Liver (tissue), 9 donors: ENCODE results near the gene MPC2. TPM values are rescaled to one million over a fixed set of nuclear protein-coding genes. Genes with fewer than 3 reads are reported as not detected.

Source experiments
- DNase-seq: peaks from one replicate; pipeline ENCODE4 v3.0.0-alpha.2; 2017; ENCODE audit warnings: low spot score
- H3K27ac ChIP-seq, 2 donors: one replicate each; pipeline ENCODE4 v1.7.0; 2013; ENCODE audit warnings: inconsistent platforms in 2 of 2, low read length in 2 of 2, control low read depth in 1 of 2, low read depth in 1 of 2, mild to moderate bottlenecking in 1 of 2
- H3K27me3 ChIP-seq, 4 donors: one replicate each; pipeline versions ENCODE4 v1.6.1 to v1.7.0; 2013; ENCODE audit warnings: low read length in 3 of 4, inconsistent platforms in 1 of 4, mild to moderate bottlenecking in 1 of 4, moderate library complexity in 1 of 4; ENCODE audit not compliant: control insufficient read depth in 4 of 4, insufficient read depth in 4 of 4
- H3K36me3 ChIP-seq, 4 donors: one replicate each; pipeline versions ENCODE4 v1.6.1 to v1.7.0; 2013; ENCODE audit warnings: low read length in 3 of 4, mild to moderate bottlenecking in 3 of 4, low read depth in 1 of 4, moderate library complexity in 1 of 4; ENCODE audit not compliant: control insufficient read depth in 4 of 4, insufficient read depth in 3 of 4
- H3K4me1 ChIP-seq, 4 donors: one replicate each; pipeline versions ENCODE4 v1.6.1 to v1.7.0; 2013; ENCODE audit warnings: low read length in 3 of 4, mild to moderate bottlenecking in 3 of 4, moderate library complexity in 1 of 4; ENCODE audit not compliant: control insufficient read depth in 4 of 4, insufficient read depth in 4 of 4
- H3K4me3 ChIP-seq, 3 donors: one replicate each; pipeline versions ENCODE4 v1.6.1 to v1.7.0; 2013; ENCODE audit warnings: low read length in 3 of 3, control low read depth in 1 of 3, low read depth in 1 of 3, mild to moderate bottlenecking in 1 of 3
- H3K9ac ChIP-seq, 2 donors: one replicate each; pipeline ENCODE4 v1.7.0; 2013; ENCODE audit warnings: low read length in 2 of 2, mild to moderate bottlenecking in 2 of 2, moderate library complexity in 2 of 2, control low read depth in 1 of 2, low read depth in 1 of 2
- H3K9me3 ChIP-seq, 4 donors: one replicate each; pipeline versions ENCODE4 v1.6.1 to v1.7.0; 2013; ENCODE audit warnings: low read length in 3 of 4; ENCODE audit not compliant: control insufficient read depth in 4 of 4
- ATF3 ChIP-seq: IDR thresholded peaks from 2 replicates; pipeline ENCODE4 v1.6.1; 2016; ENCODE audit warnings: antibody characterized with exemption
- CTCF ChIP-seq: fragments of 150-350 bp; IDR thresholded peaks from 2 replicates; pipeline ENCODE4 v1.5.1; 2017; ENCODE audit warnings: improper control_type of control experiment, low read depth, low read length; ENCODE audit not compliant: missing input control
- EGR1 ChIP-seq, 2 donors: IDR thresholded peaks; 2 replicates each; pipeline ENCODE4 v1.6.1; 2016 to 2018; ENCODE audit warnings: antibody characterized with exemption in 2 of 2, low read depth in 2 of 2
- FOXA2 ChIP-seq: IDR thresholded peaks from 2 replicates; pipeline ENCODE4 v1.6.1; 2016; ENCODE audit warnings: antibody characterized with exemption
- GABPA ChIP-seq, 2 donors: IDR thresholded peaks in 1 of 2; conservative IDR thresholded peaks in 1 of 2; 2 replicates each; pipeline ENCODE4 v1.6.1; 2016; ENCODE audit warnings: antibody characterized with exemption in 2 of 2, mild to moderate bottlenecking in 1 of 2, moderate library complexity in 1 of 2
- HNF4A ChIP-seq, 2 donors: conservative IDR thresholded peaks; 2 replicates each; pipeline ENCODE4 v1.6.1; 2016; ENCODE audit warnings: antibody characterized with exemption in 2 of 2, mild to moderate bottlenecking in 2 of 2
- HNF4G ChIP-seq: IDR thresholded peaks from 2 replicates; pipeline ENCODE4 v1.6.1; 2016; ENCODE audit warnings: antibody characterized with exemption
- JUND ChIP-seq, 2 donors: IDR thresholded peaks; 2 replicates each; pipeline ENCODE4 v1.6.1; 2016; ENCODE audit warnings: antibody characterized with exemption in 2 of 2
- MAX ChIP-seq: IDR thresholded peaks from 2 replicates; pipeline ENCODE4 v1.6.1; 2016; ENCODE audit warnings: antibody characterized with exemption
- NR2F2 ChIP-seq: IDR thresholded peaks from 2 replicates; pipeline ENCODE4 v1.6.1; 2016; ENCODE audit warnings: antibody characterized with exemption
- RAD21 ChIP-seq, 2 donors: IDR thresholded peaks; 2 replicates each; pipeline ENCODE4 v1.6.1; 2016; ENCODE audit warnings: antibody characterized with exemption in 2 of 2, mild to moderate bottlenecking in 2 of 2
- REST ChIP-seq: IDR thresholded peaks from 2 replicates; pipeline ENCODE4 v1.6.1; 2016; ENCODE audit warnings: antibody characterized with exemption, mild to moderate bottlenecking
- SP1 ChIP-seq: IDR thresholded peaks from 2 replicates; pipeline ENCODE4 v1.6.1; 2018; ENCODE audit warnings: antibody characterized with exemption, mild to moderate bottlenecking
- TAF1 ChIP-seq: conservative IDR thresholded peaks from 2 replicates; pipeline ENCODE4 v1.6.1; 2016; ENCODE audit warnings: antibody characterized with exemption, mild to moderate bottlenecking
- YY1 ChIP-seq: IDR thresholded peaks from 2 replicates; pipeline ENCODE4 v1.6.1; 2016; ENCODE audit warnings: antibody characterized with exemption, mild to moderate bottlenecking
- ZBTB33 ChIP-seq: IDR thresholded peaks from 2 replicates; pipeline ENCODE4 v1.6.1; 2016; ENCODE audit warnings: antibody characterized with exemption
- whole genome bisulfite sequencing: extraction: QIAGEN DNeasy Blood & Tissue Kit; methylation state at CpG from one replicate; pipeline ENCODE4 v1.1.7; 2013; 5-methylcytosine and 5-hydroxymethylcytosine counted together
- polyA plus RNA-seq, 2 donors: library from polyadenylated mRNA; stranded (reverse) in 1 of 2; unstranded in 1 of 2; fragments of 200-250 nt in 1 of 2; fragments of >200 nt in 1 of 2; fragmentation: Nextera tagmentation in 1 of 2; extraction: Ambion mirVana in 1 of 2; gene quantifications; one replicate each; pipeline versions ENCODE4 v1.2.1 to v1.2.3, GENCODE V29; 2013 to 2015
- total RNA-seq, 2 donors: library from RNA; depleted of rRNA; stranded (reverse); fragments of >200 nt; gene quantifications; one replicate each; pipeline ENCODE4 v1.2.3, GENCODE V29; 2014
- donor health status: healthy.
- donor health status: healthy.
- donor health status: healthy.
- donor health status: healthy.
- donor health status: healthy.

Gene MPC2
- total and polyA plus RNA-seq, 4 donors = 78.8 to 369 (median 127) TPM

GRCh38 chr1:167984886-167985489 is 48.1 kb upstream of the MPC2 start:
- 80% methylated on average over 8 of the region's 8 CpGs for WGBS
- no peak overlapping the region for H3K27ac ChIP-seq
- H3K36me3 ChIP-seq = peaks cover 0 to 14% (median 7%) of the 10 kb centered on the region in 4 donors
- DNase-seq = peak; percentile 72
- H3K4me1 ChIP-seq = peaks cover 0 to 16% (median 2%) of the 10 kb centered on the region in 4 donors
- no peak overlapping the region for H3K9ac ChIP-seq
- H3K9me3 ChIP-seq = no peaks in the 10 kb centered on the region
- no peaks in the 10 kb centered on the region for H3K27me3 ChIP-seq
- H3K4me3 ChIP-seq = no peak overlapping the region
- no peak for TF ChIP-seq NR2F2
- no peak for TF ChIP-seq HNF4A (conservative IDR thresholded peaks at IDR 0.05)
- no peak for TF ChIP-seq YY1

- TF ChIP-seq GABPA (IDR thresholded peaks at IDR 0.05 in 1 of 2, conservative IDR thresholded peaks at IDR 0.05 in 1 of 2) (no peak), CTCF (no peak), RAD21 (IDR thresholded peaks at IDR 0.05) (no peak), HNF4A (conservative IDR thresholded peaks at IDR 0.05) (no peak), NR2F2 (no peak), REST (no peak), FOXA2 (no peak), MAX (no peak), HNF4G (no peak), JUND (IDR thresholded peaks at IDR 0.05) (no peak), ZBTB33 (no peak), ATF3 (no peak), TAF1 (no peak), SP1 (no peak), EGR1 (IDR thresholded peaks at IDR 0.05; ENCODE audit: low read depth in 2 of 2) (no peak)
- Histone ChIP-seq H3K9ac (no peak overlapping the region), H3K27me3 (no peaks in the 10 kb centered on the region), H3K27ac (no peak overlapping the region), H3K9me3 (no peaks in the 10 kb centered on the region), H3K4me3 (no peak overlapping the region), H3K4me1 (peaks cover 0 to 16% (median 2%) of the 10 kb centered on the region in 4 donors), H3K36me3 (peaks cover 0 to 14% (median 6%) of the 10 kb centered on the region in 4 donors)
- no peak for DNase-seq
- WGBS = 86% methylated on average over 2 of the region's 2 CpGs
Measured at GRCh38 chr1:167983797-167984420, 47.0 kb upstream of the MPC2 start.
